Gastrocnemius medialis (tissue), 4 donors: Measurements from ENCODE around the gene KCNK16. TPM values are rescaled to one million over a fixed set of nuclear protein-coding genes. Genes with fewer than 3 reads are reported as not detected.

Experiments
- ATAC-seq, 2 donors: fragments of 150-250 bp; one replicate each; pipeline ENCODE4 v1.9.1; 2016
- DNase-seq, 2 donors: peaks; one replicate each; pipeline ENCODE4 v3.0.0-alpha.2; 2019
- H3K27ac ChIP-seq, 4 donors: fragments of 200-600 bp; sonication (generic); 1 replicate in 1 of 4; 2 replicates in 3 of 4; pipeline ENCODE4 v1.5.1; 2016 to 2018; ENCODE audit warnings: mild to moderate bottlenecking in 2 of 4, moderate library complexity in 1 of 4
- H3K27me3 ChIP-seq, 3 donors: fragments of 200-600 bp; sonication (generic) in 2 of 3; 1 replicate in 1 of 3; 2 replicates in 2 of 3; pipeline versions ENCODE4 v1.5.1 to v1.6.0; 2016 to 2019; ENCODE audit warnings: mild to moderate bottlenecking in 1 of 3, moderate library complexity in 1 of 3
- H3K36me3 ChIP-seq, 2 donors: fragments of 200-600 bp; sonication (generic) in 1 of 2; one replicate each; pipeline ENCODE4 v1.5.1; 2017 to 2018
- H3K4me1 ChIP-seq, 2 donors: fragments of 200-600 bp; sonication (generic) in 1 of 2; one replicate each; pipeline ENCODE4 v1.5.1; 2016 to 2017; ENCODE audit warnings: mild to moderate bottlenecking in 2 of 2
- H3K4me3 ChIP-seq, 4 donors: fragments of 200-600 bp; sonication (generic) in 3 of 4; 1 replicate in 1 of 4; 2 replicates in 3 of 4; pipeline ENCODE4 v1.5.1; 2016 to 2019; ENCODE audit warnings: mild to moderate bottlenecking in 2 of 4
- H3K9me3 ChIP-seq, 3 donors: fragments of 200-600 bp; sonication (generic) in 2 of 3; 1 replicate in 1 of 3; 2 replicates in 2 of 3; pipeline ENCODE4 v1.5.1; 2016 to 2019
- POLR2A ChIP-seq, 2 donors: fragments of 450-650 bp; IDR thresholded peaks; one replicate each; pipeline ENCODE4 v1.6.1; 2017; ENCODE audit warnings: antibody characterized with exemption in 2 of 2, mild to moderate bottlenecking in 2 of 2, moderate library complexity in 2 of 2
- in situ Hi-C, 4 donors: fragments of 200-750 bp; cut with MboI; loops; one replicate each; pipeline versions ENCODE4 v1.15.0 to v1.8.0; 2017; ENCODE audit warnings: low sequenced_read_pairs in 4 of 4
- intact Hi-C: fragments of 100-400 bp; cut with DNase I; formaldehyde crosslinking; loops from one replicate; pipeline ENCODE4 v1.15.1; 2023; ENCODE audit warnings: low total_unique reads
- total RNA-seq, 4 donors: library from RNA; depleted of rRNA; stranded (reverse); fragments of >200 nt; gene quantifications; one replicate each; pipeline versions ENCODE4 v1.1.0 to v1.2.3, GENCODE V29; 2016
- TF ChIP-seq, protein P1 (sequence below), 5 experiments: fragments of 450-650 bp in 3 of 5; fragments of 200-600 bp in 2 of 5; sonication (generic) in 2 of 5; IDR thresholded peaks in 4 of 5; conservative IDR thresholded peaks in 1 of 5; 1 replicate in 4 of 5; 2 replicates in 1 of 5; pipeline ENCODE4 v1.5.1; 2016 to 2019; ENCODE audit warnings: antibody characterized with exemption in 5 of 5, mild to moderate bottlenecking in 3 of 5, moderate library complexity in 3 of 5

Gene KCNK16
- total RNA-seq, 4 donors from 2014 or later: not detected

- no peaks in the 10 kb centered on the region for H3K27me3 ChIP-seq
- ATAC-seq (no peak), DNase-seq (no peak)
- in situ Hi-C loops (no loop called here), intact Hi-C loops (no loop called here)
- no peaks in the 10 kb centered on the region for H3K9me3 ChIP-seq
- H3K4me1 ChIP-seq: no peaks in the 10 kb centered on the region
- no peak overlapping the region for H3K27ac ChIP-seq
- TF ChIP-seq, protein P1, sequence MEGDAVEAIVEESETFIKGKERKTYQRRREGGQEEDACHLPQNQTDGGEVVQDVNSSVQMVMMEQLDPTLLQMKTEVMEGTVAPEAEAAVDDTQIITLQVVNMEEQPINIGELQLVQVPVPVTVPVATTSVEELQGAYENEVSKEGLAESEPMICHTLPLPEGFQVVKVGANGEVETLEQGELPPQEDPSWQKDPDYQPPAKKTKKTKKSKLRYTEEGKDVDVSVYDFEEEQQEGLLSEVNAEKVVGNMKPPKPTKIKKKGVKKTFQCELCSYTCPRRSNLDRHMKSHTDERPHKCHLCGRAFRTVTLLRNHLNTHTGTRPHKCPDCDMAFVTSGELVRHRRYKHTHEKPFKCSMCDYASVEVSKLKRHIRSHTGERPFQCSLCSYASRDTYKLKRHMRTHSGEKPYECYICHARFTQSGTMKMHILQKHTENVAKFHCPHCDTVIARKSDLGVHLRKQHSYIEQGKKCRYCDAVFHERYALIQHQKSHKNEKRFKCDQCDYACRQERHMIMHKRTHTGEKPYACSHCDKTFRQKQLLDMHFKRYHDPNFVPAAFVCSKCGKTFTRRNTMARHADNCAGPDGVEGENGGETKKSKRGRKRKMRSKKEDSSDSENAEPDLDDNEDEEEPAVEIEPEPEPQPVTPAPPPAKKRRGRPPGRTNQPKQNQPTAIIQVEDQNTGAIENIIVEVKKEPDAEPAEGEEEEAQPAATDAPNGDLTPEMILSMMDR (IDR thresholded peaks at IDR 0.05 in 4 of 5, conservative IDR thresholded peaks at IDR 0.05 in 1 of 5): no peak
- no peak for TF ChIP-seq POLR2A (IDR thresholded peaks at IDR 0.05)
- H3K4me3 ChIP-seq: no peak overlapping the region
- no peaks in the 10 kb centered on the region for H3K36me3 ChIP-seq
Measured at GRCh38 chr6:39268721-39269120, 53.8 kb downstream of the KCNK16 start.

GRCh38 chr6:39268171-39268570, 54.3 kb downstream of the KCNK16 start:
- in situ Hi-C loops (no loop called here), intact Hi-C loops (no loop called here)
- Histone ChIP-seq H3K36me3 (no peaks in the 10 kb centered on the region), H3K4me1 (no peaks in the 10 kb centered on the region), H3K27me3 (no peaks in the 10 kb centered on the region), H3K4me3 (no peak overlapping the region), H3K27ac (no peak overlapping the region), H3K9me3 (no peaks in the 10 kb centered on the region)
- no peak for ATAC-seq
- no peak for DNase-seq
- TF ChIP-seq, protein P1 (IDR thresholded peaks at IDR 0.05 in 4 of 5, conservative IDR thresholded peaks at IDR 0.05 in 1 of 5): no peak
- TF ChIP-seq POLR2A (IDR thresholded peaks at IDR 0.05): no peak

DNA sequence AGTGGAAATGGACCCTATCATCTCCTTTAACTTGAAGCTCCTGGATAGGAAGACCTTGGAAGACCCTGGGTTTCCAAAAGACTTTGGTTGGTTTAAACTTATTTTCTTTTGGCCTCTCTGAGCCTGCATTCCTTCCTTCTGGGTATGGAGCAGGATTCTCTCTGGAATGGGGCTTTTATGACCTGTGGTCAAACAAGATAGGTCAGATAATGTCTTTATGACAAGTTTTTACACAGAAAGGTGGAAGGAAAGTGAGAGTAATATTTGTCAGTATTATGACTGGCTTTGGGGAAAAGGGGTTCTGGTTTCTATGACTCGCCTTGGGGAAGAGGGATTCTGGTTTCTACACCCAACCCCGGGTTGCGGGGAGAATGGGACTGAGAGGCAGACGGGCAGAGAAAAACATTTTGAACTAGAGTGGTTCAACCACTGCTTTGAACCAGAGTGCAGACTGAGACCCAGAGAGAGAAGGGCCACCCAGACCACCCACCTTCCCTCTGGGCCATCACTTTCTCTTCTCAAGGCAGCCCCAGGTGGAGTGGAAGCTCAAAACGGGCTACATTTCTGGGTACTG, 55.6 kb downstream of the KCNK16 start:
- intact Hi-C loops: no loop called here
- no peak for ATAC-seq

DNA sequence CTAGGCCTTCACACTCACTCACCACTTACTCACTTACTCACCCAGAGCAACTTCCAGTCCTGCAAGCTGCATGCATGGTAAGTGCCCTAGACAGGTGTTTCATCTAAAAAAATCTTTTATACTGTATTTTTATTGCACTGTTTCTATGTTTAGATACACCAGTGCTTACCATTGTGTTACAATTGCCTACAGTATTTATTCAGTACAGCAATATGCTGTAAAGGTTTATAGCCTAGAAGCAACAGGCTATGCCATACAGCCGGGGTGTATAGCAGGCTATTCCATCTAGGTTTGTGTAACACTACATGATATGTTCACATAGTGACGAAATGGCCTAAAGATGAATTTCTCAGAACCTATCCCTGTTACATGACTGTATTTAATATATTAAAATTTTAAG, 56.1 kb downstream of the KCNK16 start:
- intact Hi-C loops: no loop called here
- Histone ChIP-seq H3K4me1 (no peaks in the 10 kb centered on the region), H3K4me3 (no peak overlapping the region), H3K9me3 (no peaks in the 10 kb centered on the region), H3K36me3 (no peaks in the 10 kb centered on the region), H3K27me3 (no peaks in the 10 kb centered on the region), H3K27ac (no peak overlapping the region)
- no peak for TF ChIP-seq POLR2A (IDR thresholded peaks at IDR 0.05)
- TF ChIP-seq, protein P1 (IDR thresholded peaks at IDR 0.05 in 4 of 5, conservative IDR thresholded peaks at IDR 0.05 in 1 of 5): no peak
- in situ Hi-C loops: no loop called here
- DNase-seq (no peak), ATAC-seq (no peak)

More for the DNA sequence above, 55.6 kb downstream of the KCNK16 start:
- H3K4me1 ChIP-seq: no peaks in the 10 kb centered on the region
- no peaks in the 10 kb centered on the region for H3K27me3 ChIP-seq
- no peak overlapping the region for H3K4me3 ChIP-seq
- TF ChIP-seq POLR2A (IDR thresholded peaks at IDR 0.05): no peak
- TF ChIP-seq, protein P1 (IDR thresholded peaks at IDR 0.05 in 4 of 5, conservative IDR thresholded peaks at IDR 0.05 in 1 of 5): no peak
- H3K9me3 ChIP-seq: no peaks in the 10 kb centered on the region
- H3K27ac ChIP-seq: no peak overlapping the region
- DNase-seq: no peak
- in situ Hi-C loops: no loop called here
- H3K36me3 ChIP-seq: no peaks in the 10 kb centered on the region

Other genes starting within 250 kb of the KCNK16 start
- 10 to 100 TPM in 2 of 4 donors, 1 to 10 TPM in 2; 6.4 to 12.9 (median 10.4) TPM for gene SAYSD1, start 207.5 kb downstream of the KCNK16 start, total RNA-seq
- gene KCNK5, start 93.2 kb downstream of the KCNK16 start, total RNA-seq: under 1 TPM in 3 of 4 donors, not detected in 1; 0.07 to 0.22 (median 0.20) TPM
- not detected for gene KCNK17, start 8.3 kb downstream of the KCNK16 start, total RNA-seq